SU-DHL-6 (cell line): ENCODE measurements around the gene UBAC1.

Experiments used
- H2AFZ ChIP-seq: fragments of 200-600 bp; sonication (generic); 2 replicates; pipeline ENCODE4 v1.6.1; 2014; ENCODE audit warnings: low read depth, mild to moderate bottlenecking, moderate library complexity, mixed read lengths, antibody characterized with exemption, low read length; ENCODE audit not compliant: severe bottlenecking
- H3F3A ChIP-seq: fragments of 200-600 bp; shearing (Covaris generic); 2 replicates; pipeline ENCODE4 v1.6.0; 2016; ENCODE audit warnings: antibody characterized with exemption, mild to moderate bottlenecking; ENCODE audit not compliant: insufficient read depth
- H3K27ac ChIP-seq: fragments of 200-600 bp; sonication (generic); 2 replicates; pipeline ENCODE4 v1.5.1; 2016; ENCODE audit warnings: low read depth, mild to moderate bottlenecking, low read length, moderate library complexity, mixed read lengths
- H3K27me3 ChIP-seq: fragments of 200-600 bp; sonication (generic), shearing (Covaris generic); 2 replicates; pipeline ENCODE4 v1.6.0; 2014; ENCODE audit warnings: mild to moderate bottlenecking, low read length
- H3K36me3 ChIP-seq: fragments of 200-600 bp; sonication (generic); 2 replicates; pipeline ENCODE4 v1.6.1; 2014; ENCODE audit warnings: mild to moderate bottlenecking, low read length, mixed read lengths
- H3K4me2 ChIP-seq: fragments of 300-600, 200-600 bp; shearing (Covaris generic), sonication (generic); 2 replicates; pipeline ENCODE4 v1.6.0; 2014; ENCODE audit warnings: low read length, low read depth, mild to moderate bottlenecking; ENCODE audit not compliant: poor library complexity, severe bottlenecking
- H3K4me3 ChIP-seq: fragments of 200-600 bp; sonication (generic); 2 replicates; pipeline ENCODE4 v1.5.1; 2014; ENCODE audit warnings: antibody characterized with exemption, low read length, mild to moderate bottlenecking, mixed read lengths; ENCODE audit not compliant: insufficient read depth, poor library complexity, severe bottlenecking
- H3K79me2 ChIP-seq: fragments of 200-600 bp; sonication (generic); 2 replicates; pipeline ENCODE4 v1.6.1; 2014; ENCODE audit warnings: mild to moderate bottlenecking, low read length, moderate library complexity; ENCODE audit not compliant: insufficient read depth
- H3K9ac ChIP-seq: fragments of 200-600 bp; sonication (generic); 2 replicates; pipeline ENCODE4 v1.7.0; 2014; ENCODE audit warnings: mild to moderate bottlenecking, low read length
- H3K9me2 ChIP-seq: fragments of 200-600 bp; sonication (generic); replicated peaks from 2 replicates; pipeline ENCODE4 v1.6.1; 2014; ENCODE audit warnings: low read length; ENCODE audit not compliant: insufficient read depth
- H3K9me3 ChIP-seq: fragments of 200-600 bp; sonication (generic); 2 replicates; pipeline ENCODE4 v1.6.1; 2014; ENCODE audit warnings: low read length, mixed read lengths; ENCODE audit not compliant: insufficient read depth
- H4K20me1 ChIP-seq: fragments of 200-600 bp; sonication (generic); 2 replicates; pipeline ENCODE4 v1.6.1; 2014; ENCODE audit warnings: low read depth, mild to moderate bottlenecking, antibody characterized with exemption, low read length, moderate library complexity, mixed read lengths
- EZH2phosphoT487 ChIP-seq: fragments of 200-600 bp; sonication (generic), shearing (Covaris generic); conservative IDR thresholded peaks from 2 replicates; pipeline ENCODE4 v1.6.1; 2018; ENCODE audit warnings: mild to moderate bottlenecking, antibody characterized with exemption, low read length, moderate library complexity, mixed read lengths
- TF ChIP-seq, protein P1 (sequence below): fragments of 200-600 bp; sonication (generic); IDR thresholded peaks from one replicate; pipeline ENCODE4 v1.5.1; 2017; ENCODE audit warnings: antibody characterized with exemption, mild to moderate bottlenecking, low read length, moderate library complexity; ENCODE audit not compliant: insufficient read depth, poor library complexity, severe bottlenecking

The UBAC1 gene

DNA sequence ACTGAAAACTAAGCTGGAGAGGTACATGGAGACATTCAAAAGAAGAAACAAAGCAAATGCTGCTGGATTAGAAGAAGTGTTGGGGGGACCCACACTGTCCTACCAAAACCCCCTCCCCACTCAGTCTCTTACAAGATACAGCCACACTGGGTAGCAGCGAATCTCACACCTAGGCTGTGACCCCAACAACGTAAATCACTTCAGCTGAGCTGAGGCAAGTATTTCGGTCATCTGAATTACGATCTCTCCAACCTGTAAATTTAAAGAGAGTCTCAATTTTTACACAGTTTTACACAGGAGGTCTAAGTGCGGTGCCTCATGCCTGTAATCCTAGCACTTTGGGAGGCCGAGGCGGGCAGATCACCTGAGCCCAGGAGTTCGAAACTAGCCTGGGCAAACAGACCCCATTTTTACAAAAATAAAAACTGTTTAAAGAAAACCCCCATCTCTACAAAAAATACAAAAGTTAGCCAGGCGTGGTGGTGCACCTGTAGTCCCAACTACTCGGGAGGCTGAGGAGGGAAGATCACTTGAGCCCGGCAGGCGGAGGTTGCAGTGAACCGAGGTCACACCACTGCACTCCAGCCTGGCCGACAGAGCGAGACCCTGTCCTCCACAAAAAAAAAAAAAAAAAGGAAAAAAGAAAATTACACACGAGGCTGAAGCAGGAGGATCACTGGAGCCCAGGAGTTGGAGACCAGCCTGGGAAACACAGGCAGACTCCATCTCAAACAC, 57.2 kb downstream of the UBAC1 start:
- no peak for TF ChIP-seq EZH2phosphoT487
- TF ChIP-seq, protein P1, sequence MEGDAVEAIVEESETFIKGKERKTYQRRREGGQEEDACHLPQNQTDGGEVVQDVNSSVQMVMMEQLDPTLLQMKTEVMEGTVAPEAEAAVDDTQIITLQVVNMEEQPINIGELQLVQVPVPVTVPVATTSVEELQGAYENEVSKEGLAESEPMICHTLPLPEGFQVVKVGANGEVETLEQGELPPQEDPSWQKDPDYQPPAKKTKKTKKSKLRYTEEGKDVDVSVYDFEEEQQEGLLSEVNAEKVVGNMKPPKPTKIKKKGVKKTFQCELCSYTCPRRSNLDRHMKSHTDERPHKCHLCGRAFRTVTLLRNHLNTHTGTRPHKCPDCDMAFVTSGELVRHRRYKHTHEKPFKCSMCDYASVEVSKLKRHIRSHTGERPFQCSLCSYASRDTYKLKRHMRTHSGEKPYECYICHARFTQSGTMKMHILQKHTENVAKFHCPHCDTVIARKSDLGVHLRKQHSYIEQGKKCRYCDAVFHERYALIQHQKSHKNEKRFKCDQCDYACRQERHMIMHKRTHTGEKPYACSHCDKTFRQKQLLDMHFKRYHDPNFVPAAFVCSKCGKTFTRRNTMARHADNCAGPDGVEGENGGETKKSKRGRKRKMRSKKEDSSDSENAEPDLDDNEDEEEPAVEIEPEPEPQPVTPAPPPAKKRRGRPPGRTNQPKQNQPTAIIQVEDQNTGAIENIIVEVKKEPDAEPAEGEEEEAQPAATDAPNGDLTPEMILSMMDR, result no peak
- Histone ChIP-seq H3K27ac (no peak overlapping the region), H3F3A (peaks cover 6% of the 10 kb centered on the region), H2AFZ (no peak overlapping the region), H3K36me3 (no peaks in the 10 kb centered on the region), H3K27me3 (no peaks in the 10 kb centered on the region), H4K20me1 (peaks cover 18% of the 10 kb centered on the region; the same call in 1 of the 2 replicates), H3K9ac (no peak overlapping the region), H3K9me3 (no peaks in the 10 kb centered on the region), H3K4me3 (no peak overlapping the region), H3K4me2 (no peak overlapping the region), H3K79me2 (peaks cover 87% of the 10 kb centered on the region), H3K9me2 (no peaks in the 10 kb centered on the region)

DNA sequence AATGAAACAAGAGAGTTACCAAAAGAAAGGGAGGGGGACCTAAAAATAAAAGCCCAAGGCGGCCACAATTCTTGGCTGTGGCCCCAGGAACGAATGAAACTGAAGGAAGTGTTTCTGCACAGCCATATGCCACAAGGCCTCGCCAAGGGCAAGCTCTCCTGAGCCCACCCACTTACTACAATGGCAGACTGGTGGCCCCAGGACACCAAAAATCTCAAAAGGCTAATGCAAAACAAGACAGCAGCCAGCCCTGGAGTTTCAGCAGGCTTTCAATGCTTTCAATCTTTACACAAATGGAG, 57.9 kb downstream of the UBAC1 start:
- H3K79me2 ChIP-seq, result peaks cover 86% of the 10 kb centered on the region
- no peak overlapping the region for H3K4me3 ChIP-seq
- H2AFZ ChIP-seq, result no peak overlapping the region
- no peaks in the 10 kb centered on the region for H3K27me3 ChIP-seq
- peaks cover 6% of the 10 kb centered on the region for H3F3A ChIP-seq
- H3K9ac ChIP-seq, result no peak overlapping the region
- H3K4me2 ChIP-seq, result no peak overlapping the region
- TF ChIP-seq, protein P1, result no peak
- TF ChIP-seq EZH2phosphoT487, result no peak
- H3K9me3 ChIP-seq, result no peaks in the 10 kb centered on the region
- H3K9me2 ChIP-seq, result no peaks in the 10 kb centered on the region
- no peak overlapping the region for H3K27ac ChIP-seq
- no peaks in the 10 kb centered on the region for H3K36me3 ChIP-seq
- peaks cover 21% of the 10 kb centered on the region; the same call in 1 of the 2 replicates for H4K20me1 ChIP-seq

DNA sequence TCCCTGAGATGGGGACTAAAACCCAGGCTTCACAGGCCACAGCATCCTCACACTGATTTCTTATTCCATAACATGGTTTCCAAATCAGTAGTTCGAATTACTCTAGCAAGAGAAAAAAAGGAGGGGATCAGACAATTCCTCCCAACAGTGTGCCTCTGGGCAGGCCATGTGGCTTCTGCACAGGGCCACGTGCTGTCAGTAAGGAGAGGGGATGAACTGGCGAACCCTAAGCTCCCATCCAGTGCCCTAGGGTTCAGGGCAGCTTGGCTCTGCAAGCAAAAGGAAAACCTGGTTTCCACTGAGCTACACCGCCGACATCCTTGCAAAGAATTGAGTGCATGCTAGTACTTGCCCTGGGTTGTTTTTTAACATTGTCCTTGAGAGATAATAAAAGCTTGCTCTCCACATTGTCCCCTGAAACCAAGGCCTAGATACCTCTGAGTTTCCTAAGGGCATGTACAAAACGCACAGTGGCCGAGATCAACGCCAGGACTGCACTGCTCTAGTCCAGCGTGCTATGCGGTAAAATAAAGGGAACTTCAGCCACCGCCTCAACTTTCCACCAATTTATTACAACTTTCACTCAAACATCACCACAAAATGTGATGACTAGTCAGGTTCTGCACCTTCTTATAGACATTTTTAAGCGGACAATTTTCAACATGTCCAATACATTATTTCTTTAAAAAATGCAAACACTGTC, 58.4 kb downstream of the UBAC1 start:
- H3K9ac ChIP-seq, result no peak overlapping the region
- H3K9me2 ChIP-seq, result no peaks in the 10 kb centered on the region
- H3K27ac ChIP-seq, result no peak overlapping the region
- no peaks in the 10 kb centered on the region for H3K9me3 ChIP-seq
- H3K36me3 ChIP-seq, result no peaks in the 10 kb centered on the region
- peaks cover 87% of the 10 kb centered on the region for H3K79me2 ChIP-seq
- no peak overlapping the region for H3K4me3 ChIP-seq
- no peak for TF ChIP-seq EZH2phosphoT487
- TF ChIP-seq, protein P1, result no peak
- peaks cover 24% of the 10 kb centered on the region; the same call in 1 of the 2 replicates for H4K20me1 ChIP-seq
- H3F3A ChIP-seq, result peaks cover 6% of the 10 kb centered on the region
- H2AFZ ChIP-seq, result no peak overlapping the region
- H3K4me2 ChIP-seq, result no peak overlapping the region
- no peaks in the 10 kb centered on the region for H3K27me3 ChIP-seq
